HepG2 (cell line): Measurements from ENCODE around the gene SPAG4. TPM values are rescaled to one million over a fixed set of nuclear protein-coding genes. Genes with fewer than 3 reads are reported as not detected.

Source experiments
- CENPBD1 ChIP-seq: sonication (generic); formaldehyde crosslinking; IDR thresholded peaks from 2 replicates; pipeline ENCODE4 v1.8.0; 2022; ENCODE audit warnings: missing genetic modification reagents, low read depth, mild to moderate bottlenecking, borderline replicate concordance
- FOXJ3 ChIP-seq: sonication (generic); formaldehyde crosslinking; IDR thresholded peaks from 2 replicates; pipeline ENCODE4 v1.4.0; 2020; ENCODE audit warnings: missing genetic modification reagents, mild to moderate bottlenecking, borderline replicate concordance
- KAT7 ChIP-seq: IDR thresholded peaks from 2 replicates; pipeline ENCODE4 v1.6.1; 2018; ENCODE audit warnings: borderline replicate concordance, missing compliant biosample characterization
- KDM2A ChIP-seq: sonication (generic); formaldehyde crosslinking; IDR thresholded peaks from 2 replicates; pipeline ENCODE4 v1.4.0; 2020; ENCODE audit warnings: low read depth, missing genetic modification reagents, borderline replicate concordance
- MAX ChIP-seq: IDR thresholded peaks from 2 replicates; pipeline ENCODE4 v1.6.1; 2012; ENCODE audit warnings: inconsistent platforms
- MLLT10 ChIP-seq: sonication (generic); formaldehyde crosslinking; IDR thresholded peaks from 2 replicates; pipeline ENCODE4 v1.4.0; 2020; ENCODE audit warnings: missing genetic modification reagents
- PAXIP1 ChIP-seq: sonication (generic); formaldehyde crosslinking; conservative IDR thresholded peaks from 2 replicates; pipeline ENCODE4 v1.4.0; 2020; ENCODE audit warnings: mild to moderate bottlenecking, missing genetic modification reagents, moderate library complexity
- PHF8 ChIP-seq: sonication (generic); formaldehyde crosslinking; IDR thresholded peaks from 2 replicates; pipeline ENCODE4 v1.5.0; 2020; ENCODE audit warnings: missing genetic modification reagents
- SIN3A ChIP-seq: IDR thresholded peaks from 2 replicates; pipeline ENCODE4 v1.6.1; 2011; ENCODE audit warnings: low read depth, mild to moderate bottlenecking, control low read depth, low read length, borderline replicate concordance
- SKIL ChIP-seq: sonication (generic); formaldehyde crosslinking; IDR thresholded peaks from 2 replicates; pipeline ENCODE4 v1.8.0; 2022; ENCODE audit warnings: missing genetic modification reagents, mild to moderate bottlenecking, moderate library complexity, borderline replicate concordance
- TCF12 ChIP-seq, 2 experiments: fragments of 450-650 bp in 1 of 2; sonication (generic) in 1 of 2; formaldehyde crosslinking in 1 of 2; IDR thresholded peaks; 2 replicates each; pipeline versions ENCODE4 v1.6.1 to v1.8.0; 2017 to 2022; ENCODE audit warnings: antibody characterized with exemption in 1 of 2, mild to moderate bottlenecking in 1 of 2, missing genetic modification reagents in 1 of 2, moderate library complexity in 1 of 2
- WIZ ChIP-seq: sonication (generic); formaldehyde crosslinking; IDR thresholded peaks from 2 replicates; pipeline ENCODE4 v1.5.1; 2020; ENCODE audit warnings: mild to moderate bottlenecking, missing genetic modification reagents
- ZBTB3 ChIP-seq: sonication (generic); formaldehyde crosslinking; IDR thresholded peaks from 2 replicates; pipeline ENCODE4 v1.4.0; 2020; ENCODE audit warnings: low read depth, mild to moderate bottlenecking, moderate library complexity, missing genetic modification reagents, borderline replicate concordance
- ZBTB43 ChIP-seq: sonication (generic); formaldehyde crosslinking; conservative IDR thresholded peaks from 2 replicates; pipeline ENCODE4 v1.4.0; 2020; ENCODE audit warnings: missing genetic modification reagents
- ZNF430 ChIP-seq: sonication (generic); formaldehyde crosslinking; IDR thresholded peaks from 2 replicates; pipeline ENCODE4 v1.9.0; 2021; ENCODE audit warnings: mild to moderate bottlenecking, missing genetic modification reagents
- ZNF580 ChIP-seq: IDR thresholded peaks from 2 replicates; pipeline ENCODE4 v1.6.1; 2016; ENCODE audit warnings: low read depth, borderline replicate concordance
- ZNF678 ChIP-seq: sonication (generic); formaldehyde crosslinking; IDR thresholded peaks from 2 replicates; pipeline ENCODE4 v1.4.0; 2020; ENCODE audit warnings: mild to moderate bottlenecking, missing genetic modification reagents
- ZNF740 ChIP-seq: sonication (generic); formaldehyde crosslinking; IDR thresholded peaks from 2 replicates; pipeline ENCODE4 v1.4.0; 2020; ENCODE audit warnings: missing genetic modification reagents
- polyA plus RNA-seq, 8 experiments: library from polyadenylated mRNA; depleted of rRNA in 3 of 8; stranded (reverse) in 7 of 8; unstranded in 1 of 8; fragments of >200 nt; fragmentation: Illumina TruSeq in 4 of 8; extraction: Trizol in 4 of 8; gene quantifications; 2 replicates each; pipeline versions ENCODE4 v1.2.1 to v1.2.3, GENCODE V29; 2011 to 2016; ENCODE audit warnings: low read depth in 4 of 8, missing spikeins in 1 of 8, mixed read lengths in 1 of 8; ENCODE audit not compliant: insufficient read depth in 1 of 8
- total RNA-seq, 5 experiments: library from RNA; depleted of rRNA; stranded (reverse); fragments of >200 nt; fragmentation: Illumina TruSeq; extraction: Trizol; gene quantifications; 2 replicates each; pipeline ENCODE4 v1.2.3, GENCODE V29; 2016; ENCODE audit warnings: low read depth in 1 of 5

SPAG4 gene
- total and polyA plus RNA-seq, 2 of the 13 experiments (the other 11 are each of a cell fraction or from before 2014, with no cell fraction given), result 5.8 to 137 TPM

GRCh38 chr20:35616465-35617396, 1.1 kb downstream of the SPAG4 start (continued):
- peak; percentile 53 for TF ChIP-seq ZNF430 (CRISPR knock-in tag)
- TF ChIP-seq FOXJ3, result 0 out of 2 replicates have a peak, but pooled peaks have one; percentile 30
- no peak for TF ChIP-seq SKIL (CRISPR knock-in tag)
- no peak for TF ChIP-seq ZNF740 (CRISPR knock-in tag)
- TF ChIP-seq ZBTB3, result no peak
- TF ChIP-seq MLLT10 (CRISPR knock-in tag), result no peak
- TF ChIP-seq SIN3A, result peak; percentile 86; the same call in 1 of the 2 replicates
- peak; percentile 96 for TF ChIP-seq KAT7 (CRISPR knock-in tag)
- no peak for TF ChIP-seq PAXIP1
- TF ChIP-seq ZNF678 (CRISPR knock-in tag), result no peak; the same call in 1 of the 2 replicates
- TF ChIP-seq ZNF580, result peak; percentile 86; the same call in 1 of the 2 replicates
- TF ChIP-seq WIZ, result no peak; the same call in none of the 2 replicates
- peak; percentile 77 for TF ChIP-seq KDM2A
- no peak; the same call in none of the 2 replicates for TF ChIP-seq PHF8 (CRISPR knock-in tag)
- peak; percentile 73; the same call in 1 of the 2 replicates for TF ChIP-seq ZBTB43
- 0 out of 2 replicates have a peak, but pooled peaks have one; percentile 70 for TF ChIP-seq MAX
- no peak for TF ChIP-seq CENPBD1 (CRISPR knock-in tag)
- TF ChIP-seq TCF12 (IDR thresholded peaks at IDR 0.05), result no peak
- peak; percentile 86 for TF ChIP-seq TCF12 (CRISPR knock-in tag; IDR thresholded peaks at IDR 0.05)
